Kidney capillary endothelial cell (primary cell): ENCODE data around the gene HOXD3.

Experiments
- DNase-seq: peaks from one replicate; pipeline ENCODE4 v3.0.0-alpha.2; 2018; ENCODE audit warnings: low spot score

The HOXD3 gene

DNA sequence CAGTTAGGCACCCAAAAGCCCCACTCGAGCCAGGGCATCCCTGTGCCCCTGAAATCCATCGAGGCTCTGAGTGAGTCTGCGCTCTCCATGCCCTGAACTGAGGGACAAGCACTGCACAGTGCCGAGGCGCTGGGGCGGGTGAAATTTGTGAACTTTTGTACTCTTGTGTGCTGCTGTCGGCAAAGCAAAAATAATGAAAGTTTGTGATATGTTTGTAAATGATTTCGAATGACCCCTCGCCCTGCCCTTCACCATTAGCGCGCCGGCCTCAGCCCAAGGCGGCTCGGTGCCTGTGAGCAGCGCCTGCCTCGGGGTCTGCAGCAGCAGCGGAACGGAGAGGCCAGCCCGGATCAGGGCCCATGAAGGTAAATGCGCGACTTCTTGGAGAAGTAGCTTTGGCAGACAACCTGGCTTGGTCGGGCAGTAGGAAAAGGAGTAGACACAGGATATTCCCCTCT lies 7.6 kb upstream of the HOXD3 start:
- DNase-seq, result no peak

DNA sequence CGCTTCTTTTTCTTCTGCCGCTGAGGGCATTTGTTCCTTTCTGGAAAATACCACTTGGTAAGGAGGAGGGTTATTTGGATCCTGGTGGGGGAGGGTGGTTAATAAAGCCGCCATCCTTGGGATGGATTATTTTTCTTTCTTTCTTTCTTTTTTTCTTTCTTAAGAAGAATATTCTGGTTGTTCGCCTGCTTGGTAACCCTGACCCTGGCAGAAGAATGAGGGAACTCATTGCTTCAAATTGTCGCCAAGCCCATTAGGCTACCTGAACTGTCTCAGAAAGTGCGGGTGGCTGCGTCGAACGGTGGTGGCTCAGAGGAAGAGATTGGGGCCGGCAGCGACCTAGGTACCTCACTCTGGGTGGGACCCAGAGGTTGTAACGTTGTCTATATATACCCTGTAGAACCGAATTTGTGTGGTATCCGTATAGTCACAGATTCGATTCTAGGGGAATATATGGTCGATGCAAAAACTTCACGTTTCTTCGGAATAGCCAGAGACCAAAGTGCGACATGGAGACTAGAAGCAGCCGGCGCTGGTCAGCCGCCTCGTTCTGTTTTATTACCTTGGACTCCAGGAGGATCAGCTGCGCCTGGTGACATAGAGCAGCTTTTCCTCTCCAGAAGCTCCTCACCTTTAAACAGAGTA lies 7.0 kb upstream of the HOXD3 start:
- DNase-seq, result no peak

DNA sequence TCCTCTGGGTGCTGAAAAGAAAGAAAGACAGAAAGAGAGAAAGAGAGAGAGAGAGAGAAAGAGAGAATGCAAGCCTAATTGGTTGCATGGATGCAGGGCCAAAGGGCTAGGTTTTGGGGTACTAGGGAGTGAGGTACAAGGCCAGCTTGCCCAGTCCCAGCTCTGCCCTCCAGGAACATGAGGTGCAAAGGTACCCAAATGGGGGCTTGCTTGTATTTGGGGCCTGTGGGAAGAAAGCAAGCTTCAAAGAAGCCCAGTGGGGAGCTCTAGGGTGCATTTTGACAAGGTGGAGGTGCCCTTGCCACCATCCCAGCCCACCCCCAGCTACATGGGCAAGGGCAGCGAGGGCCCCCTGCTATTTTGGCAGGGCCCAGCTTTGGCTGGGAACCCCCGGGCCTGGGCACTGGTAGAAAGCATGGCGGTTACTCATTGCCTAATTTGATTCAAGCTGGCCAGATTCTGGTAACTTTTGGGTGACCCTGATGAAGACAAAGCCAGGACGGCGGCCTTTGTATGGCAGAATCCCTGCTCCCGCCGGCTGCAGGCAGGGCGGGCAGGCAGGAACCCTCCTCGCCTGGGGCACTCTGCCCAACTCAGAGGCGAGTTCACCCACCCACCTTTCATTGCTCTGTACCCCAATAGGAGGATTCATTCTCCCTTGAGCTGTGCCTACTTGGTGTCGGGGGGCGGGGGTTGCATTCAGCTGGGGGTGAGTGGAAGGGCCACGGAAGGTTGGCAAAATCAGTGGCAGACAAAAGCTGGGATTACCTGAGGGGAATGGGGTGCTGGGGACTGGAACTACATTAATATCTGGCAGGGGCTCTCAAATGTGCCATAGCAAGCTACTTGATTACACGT lies 6.3 kb upstream of the HOXD3 start:
- DNase-seq, result no peak

DNA sequence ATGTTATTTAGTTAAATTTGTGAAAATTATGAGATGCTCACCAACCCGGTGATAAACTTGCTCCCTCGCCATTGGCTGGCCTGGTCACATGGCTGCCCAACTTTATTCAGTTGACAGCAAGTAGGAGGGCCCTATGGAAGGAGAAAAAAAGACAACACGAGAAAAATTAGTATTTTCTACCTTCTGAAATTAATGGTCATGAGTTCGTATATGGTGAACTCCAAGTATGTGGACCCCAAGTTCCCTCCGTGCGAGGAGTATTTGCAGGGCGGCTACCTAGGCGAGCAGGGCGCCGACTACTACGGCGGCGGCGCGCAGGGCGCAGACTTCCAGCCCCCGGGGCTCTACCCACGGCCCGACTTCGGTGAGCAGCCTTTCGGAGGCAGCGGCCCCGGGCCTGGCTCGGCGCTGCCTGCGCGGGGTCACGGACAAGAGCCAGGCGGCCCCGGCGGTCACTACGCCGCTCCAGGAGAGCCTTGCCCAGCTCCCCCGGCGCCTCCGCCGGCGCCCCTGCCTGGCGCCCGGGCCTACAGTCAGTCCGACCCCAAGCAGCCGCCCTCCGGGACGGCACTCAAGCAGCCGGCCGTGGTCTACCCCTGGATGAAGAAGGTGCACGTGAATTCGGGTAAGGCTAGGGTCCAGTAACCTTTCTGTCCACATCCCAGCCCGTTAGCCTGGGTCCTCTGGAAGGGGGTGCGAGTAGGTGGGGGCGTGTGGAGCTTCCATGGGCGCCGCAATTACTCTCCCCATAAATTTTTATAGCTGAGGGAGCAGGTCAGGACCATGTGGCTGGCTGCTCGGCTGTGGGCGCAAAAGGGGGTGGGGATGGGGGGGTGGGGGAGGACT lies 5.4 kb upstream of the HOXD3 start, which contains the start of gene HOXD4:
TSS of gene HOXD4 (plus strand) at position 109 of the 846 bp plus-strand sequence. CDS start at position 193, 84 bp downstream.
- DNase-seq, result no peak

DNA sequence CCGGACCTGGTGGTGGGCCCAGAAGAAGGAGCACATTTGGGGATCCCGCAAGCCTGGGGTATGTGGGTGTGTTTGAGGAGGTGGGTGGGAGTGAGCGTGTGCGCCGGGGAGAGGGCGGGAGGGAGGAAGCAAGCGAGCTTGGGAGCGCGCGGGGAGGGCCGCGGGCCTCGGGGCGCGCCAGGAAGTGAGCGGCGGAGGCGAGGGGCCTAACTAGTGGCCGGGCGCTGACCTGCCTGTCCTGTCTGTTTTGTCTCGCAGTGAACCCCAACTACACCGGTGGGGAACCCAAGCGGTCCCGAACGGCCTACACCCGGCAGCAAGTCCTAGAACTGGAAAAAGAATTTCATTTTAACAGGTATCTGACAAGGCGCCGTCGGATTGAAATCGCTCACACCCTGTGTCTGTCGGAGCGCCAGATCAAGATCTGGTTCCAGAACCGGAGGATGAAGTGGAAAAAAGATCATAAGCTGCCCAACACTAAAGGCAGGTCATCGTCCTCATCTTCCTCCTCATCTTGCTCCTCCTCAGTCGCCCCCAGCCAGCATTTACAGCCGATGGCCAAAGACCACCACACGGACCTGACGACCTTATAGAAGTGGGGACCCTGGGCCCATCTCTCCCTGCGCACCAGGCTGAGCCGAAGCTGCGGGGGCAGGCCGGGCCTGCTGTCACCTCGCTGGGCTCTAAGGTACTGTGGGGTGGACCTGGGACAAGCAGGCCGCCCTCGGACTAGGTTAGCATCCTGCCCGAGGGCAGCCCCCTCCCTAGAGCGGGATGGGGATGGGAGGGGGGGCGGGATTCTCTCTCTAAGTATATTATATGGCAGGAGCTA lies 4.5 kb upstream of the HOXD3 start:
- DNase-seq, result no peak

DNA sequence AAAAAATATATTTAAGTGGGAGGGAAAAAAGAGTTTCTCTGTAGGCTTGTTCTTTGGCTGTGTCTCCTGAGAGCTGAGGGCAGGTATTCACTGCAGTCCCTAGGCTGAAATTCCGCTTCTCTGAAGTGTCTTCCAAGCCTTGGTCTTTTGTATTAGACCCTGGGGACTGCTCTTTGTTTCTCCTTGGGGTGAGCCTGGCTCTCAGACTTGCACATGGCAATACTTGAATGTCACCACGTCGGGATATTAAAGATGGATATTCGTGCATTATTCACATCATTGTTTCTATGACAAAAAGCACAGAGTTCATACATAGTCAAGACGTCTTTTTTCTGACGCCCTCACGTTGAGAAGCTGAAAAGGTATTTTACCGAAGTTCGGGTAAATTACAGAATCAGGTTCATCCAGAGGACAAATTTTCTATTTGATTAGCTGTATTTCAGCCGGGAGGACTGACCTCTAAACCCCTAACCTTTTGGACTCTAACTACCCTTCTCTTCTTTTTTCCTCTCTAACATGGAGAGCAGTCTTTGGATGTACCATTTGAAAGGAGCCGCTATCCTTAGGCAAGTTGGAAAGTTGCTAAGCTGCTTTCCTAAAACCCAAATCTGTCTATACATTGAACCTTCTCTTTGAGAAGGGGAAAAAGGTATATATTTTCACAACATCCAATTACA lies 2.4 kb upstream of the HOXD3 start:
- no peak for DNase-seq

DNA sequence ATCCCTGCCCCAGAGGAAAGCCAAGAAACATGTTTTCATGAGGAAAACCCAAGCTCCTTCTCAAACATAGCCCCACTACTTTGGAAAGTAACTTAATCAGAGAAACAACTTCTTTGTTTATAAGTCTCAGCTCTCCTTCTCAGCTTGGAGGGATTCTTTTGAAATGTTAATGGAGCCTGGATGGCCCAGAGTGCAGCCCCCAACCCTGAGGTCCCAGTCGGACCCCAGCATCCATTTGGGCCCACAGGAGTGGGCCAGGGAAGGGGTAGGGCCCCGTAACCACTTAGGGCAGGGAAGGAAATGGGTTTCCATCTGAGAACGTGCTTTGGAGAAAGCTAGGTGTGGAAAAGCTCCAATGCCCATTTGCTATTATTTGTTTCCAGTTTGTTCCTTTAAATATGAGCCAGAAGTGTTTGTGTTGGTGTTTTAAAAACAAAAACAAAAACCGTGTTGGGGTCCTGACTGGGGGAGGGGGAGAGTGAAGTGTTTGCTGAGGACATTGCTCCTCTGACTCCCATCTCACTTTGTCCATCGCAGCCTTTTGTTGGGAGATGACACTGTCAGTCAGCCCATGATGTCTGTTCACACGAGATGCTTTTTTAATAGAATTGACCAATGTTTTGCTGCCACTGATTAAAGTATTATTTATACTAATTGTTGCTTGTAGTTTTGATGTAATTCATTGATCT lies 1.6 kb upstream of the HOXD3 start:
- DNase-seq, result no peak

DNA sequence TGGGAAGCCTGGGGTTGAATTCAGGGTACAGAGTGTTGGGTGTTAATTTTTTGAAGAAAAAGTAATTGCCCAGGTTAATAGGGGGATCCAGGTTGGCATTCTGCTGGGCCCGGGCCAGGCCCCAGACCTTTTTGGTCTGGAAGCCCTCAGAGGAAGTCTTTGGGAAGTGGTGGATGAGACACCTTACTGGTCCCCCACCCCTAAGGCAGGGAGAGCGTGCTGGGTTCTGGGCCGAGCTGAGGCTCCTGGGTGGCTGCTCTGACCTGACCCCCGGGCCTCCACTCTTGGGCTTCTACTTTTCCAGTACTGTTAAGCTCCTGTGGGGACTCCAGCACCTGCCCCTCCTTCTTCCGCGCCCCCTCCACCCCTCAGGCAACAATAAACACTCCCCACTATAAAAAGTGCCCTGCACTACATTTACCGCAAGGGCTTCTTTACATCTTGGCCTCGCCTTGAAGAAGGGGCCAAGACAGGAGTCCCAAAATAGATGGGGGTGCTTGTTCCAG lies 753 bp upstream of the HOXD3 start:
- DNase-seq, result no peak

DNA sequence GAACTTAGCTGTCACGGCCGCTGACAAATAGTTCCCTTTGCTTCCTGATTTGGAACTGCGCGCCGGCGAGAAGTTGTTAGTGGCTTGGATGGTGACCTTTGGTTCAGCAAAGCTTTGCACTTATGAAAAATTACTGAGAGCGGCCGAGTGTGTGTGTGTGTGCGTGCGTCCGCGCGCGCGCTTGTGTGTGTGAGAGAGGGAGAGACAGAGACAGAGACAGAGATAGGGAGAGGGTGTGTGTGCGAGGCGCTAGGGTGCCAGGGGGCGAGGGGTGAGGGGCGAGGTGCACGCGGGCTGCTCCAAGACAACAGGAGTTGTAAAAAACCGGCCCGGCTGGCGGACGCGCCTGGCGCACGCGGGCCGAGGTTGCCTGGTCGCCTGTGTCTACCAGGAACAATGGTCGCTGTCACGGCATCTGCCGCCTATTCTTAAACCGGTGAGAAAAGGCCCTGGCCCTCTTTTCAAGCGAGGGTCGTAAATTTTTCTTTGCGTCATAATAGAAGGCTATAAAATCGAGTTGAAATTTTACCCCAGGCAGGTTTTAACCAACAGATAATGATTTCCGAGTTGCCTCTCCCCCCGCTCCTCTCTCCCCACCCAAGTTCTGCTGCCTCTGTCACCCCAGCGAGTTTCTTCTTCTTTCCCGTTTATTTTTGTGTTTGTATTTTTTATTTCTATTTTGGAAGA lies 535 bp downstream of the HOXD3 start:
- peak; percentile 44 for DNase-seq

DNA sequence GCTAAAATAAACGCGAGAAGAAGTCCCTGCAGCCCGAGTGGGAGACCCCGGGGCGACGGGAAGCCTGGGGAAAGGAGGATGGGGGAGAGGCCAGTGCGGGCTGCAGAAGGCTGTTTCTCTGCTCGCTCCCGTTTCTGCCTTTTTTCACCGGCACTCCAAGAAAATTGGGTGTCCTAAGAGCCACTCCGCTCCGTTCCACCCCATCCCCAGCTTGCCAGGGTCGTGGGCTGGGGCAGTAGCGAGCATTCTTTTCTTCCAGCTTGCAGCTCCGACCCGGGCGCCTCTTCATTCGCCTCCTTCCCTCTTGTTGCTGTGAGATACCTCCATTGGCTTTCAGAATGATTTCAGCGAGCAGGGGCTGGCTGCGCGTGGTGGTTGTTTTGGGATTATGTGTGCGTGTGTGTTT lies 1.1 kb downstream of the HOXD3 start:
- no peak for DNase-seq

DNA sequence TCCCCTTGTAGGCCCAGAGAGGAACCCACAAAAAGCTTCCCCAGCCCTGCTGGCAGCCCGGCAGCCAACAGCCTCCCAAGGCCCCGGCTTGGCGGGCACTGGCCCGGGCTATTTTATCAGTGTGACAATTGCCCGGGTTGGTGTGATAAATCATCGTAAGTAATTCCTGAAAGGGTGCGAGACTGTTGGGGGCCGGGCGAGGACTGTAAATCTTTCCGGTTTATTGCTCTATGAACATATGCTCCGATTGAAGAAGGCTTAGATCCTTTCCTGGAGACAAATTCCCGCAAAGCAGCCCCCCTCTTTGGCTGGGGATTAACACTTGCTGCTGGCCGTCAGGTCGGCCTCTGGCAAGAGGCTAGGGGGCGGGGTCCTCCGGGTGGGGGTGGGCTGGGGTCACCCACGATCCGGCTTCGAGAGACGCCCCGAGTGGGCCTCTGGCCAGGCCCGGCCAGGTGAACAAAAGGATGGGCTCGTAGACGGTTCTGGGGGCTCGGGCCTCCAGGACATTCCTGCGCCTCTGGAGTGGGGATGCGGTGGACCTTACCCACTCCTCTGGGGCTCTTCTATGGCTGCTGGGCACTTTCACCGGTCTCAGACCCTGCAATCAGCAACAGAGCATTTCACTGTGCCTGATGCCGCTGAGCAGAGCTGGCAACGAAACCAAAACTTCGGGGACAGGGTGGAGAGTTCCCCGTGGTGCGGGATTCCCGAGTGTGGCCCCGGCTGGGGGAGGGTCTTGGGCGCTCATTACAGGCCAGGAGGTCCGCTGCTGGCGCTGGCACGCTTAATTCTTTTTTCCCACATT lies 2.0 kb downstream of the HOXD3 start:
- no peak for DNase-seq

DNA sequence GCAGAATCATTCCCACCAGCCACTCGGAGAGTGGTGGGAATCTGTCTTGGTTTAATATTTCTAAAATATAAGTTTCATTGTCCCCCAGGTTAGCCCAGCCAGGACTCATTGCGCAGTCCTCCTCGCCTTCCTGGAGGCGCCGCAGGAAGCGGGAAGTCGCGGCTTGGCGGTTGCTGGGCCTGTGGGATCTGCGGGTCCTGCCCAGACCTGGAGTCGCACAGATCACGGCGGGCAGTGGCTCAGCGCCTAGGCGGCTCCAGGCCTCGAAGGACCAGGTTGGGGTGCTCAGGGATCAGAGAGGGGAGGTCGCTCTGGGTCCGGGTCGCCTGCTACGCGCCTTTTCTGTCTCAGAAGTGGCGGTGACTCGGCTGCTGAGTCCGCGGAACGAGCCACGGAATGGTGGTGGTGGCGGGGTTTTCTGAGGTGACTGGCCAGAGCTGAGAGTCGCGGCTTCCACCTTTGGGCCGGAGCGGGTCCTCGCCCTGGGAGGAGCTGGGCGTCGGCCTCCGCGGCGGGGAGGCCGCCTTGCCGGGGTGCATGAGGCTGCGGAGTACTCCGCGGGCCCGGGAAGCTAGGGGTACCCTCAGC lies 2.6 kb downstream of the HOXD3 start:
- DNase-seq, result no peak

DNA sequence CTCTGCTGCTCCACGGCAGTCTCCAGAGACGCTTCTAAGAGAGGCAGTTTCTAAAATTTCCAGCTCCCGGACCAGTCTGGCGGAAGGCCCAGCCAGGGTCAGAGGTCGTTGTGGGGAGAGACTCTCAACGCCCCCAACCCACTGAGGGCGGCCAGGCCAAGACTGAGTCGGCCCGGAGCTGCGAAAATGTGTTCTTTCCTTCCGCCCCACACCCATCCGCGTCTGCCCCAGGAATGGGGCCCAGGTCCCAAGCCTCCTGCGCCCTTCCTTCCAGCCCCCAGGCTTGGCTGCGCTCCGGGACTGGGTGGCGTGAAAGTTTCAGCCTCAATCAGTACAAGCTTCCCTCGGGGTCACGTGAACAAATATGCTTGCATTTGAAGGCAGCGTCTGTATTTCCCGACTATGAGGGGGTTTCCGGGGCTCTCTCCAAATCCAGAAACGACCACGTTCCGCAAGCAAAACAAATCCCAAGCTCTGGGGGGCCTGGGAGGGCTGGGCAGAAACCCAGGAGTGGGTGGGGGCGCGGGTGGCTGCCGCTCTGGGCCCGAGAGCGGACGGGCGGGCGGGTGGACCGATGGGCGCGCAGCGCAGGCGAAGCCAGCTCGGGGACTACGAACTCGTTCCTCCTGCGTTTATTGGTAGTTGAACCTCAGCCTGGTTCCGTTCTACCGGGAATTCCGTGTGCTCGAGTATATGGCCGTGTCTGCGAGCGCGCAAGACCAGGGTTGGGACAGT lies 3.3 kb downstream of the HOXD3 start:
- DNase-seq, result no peak

DNA sequence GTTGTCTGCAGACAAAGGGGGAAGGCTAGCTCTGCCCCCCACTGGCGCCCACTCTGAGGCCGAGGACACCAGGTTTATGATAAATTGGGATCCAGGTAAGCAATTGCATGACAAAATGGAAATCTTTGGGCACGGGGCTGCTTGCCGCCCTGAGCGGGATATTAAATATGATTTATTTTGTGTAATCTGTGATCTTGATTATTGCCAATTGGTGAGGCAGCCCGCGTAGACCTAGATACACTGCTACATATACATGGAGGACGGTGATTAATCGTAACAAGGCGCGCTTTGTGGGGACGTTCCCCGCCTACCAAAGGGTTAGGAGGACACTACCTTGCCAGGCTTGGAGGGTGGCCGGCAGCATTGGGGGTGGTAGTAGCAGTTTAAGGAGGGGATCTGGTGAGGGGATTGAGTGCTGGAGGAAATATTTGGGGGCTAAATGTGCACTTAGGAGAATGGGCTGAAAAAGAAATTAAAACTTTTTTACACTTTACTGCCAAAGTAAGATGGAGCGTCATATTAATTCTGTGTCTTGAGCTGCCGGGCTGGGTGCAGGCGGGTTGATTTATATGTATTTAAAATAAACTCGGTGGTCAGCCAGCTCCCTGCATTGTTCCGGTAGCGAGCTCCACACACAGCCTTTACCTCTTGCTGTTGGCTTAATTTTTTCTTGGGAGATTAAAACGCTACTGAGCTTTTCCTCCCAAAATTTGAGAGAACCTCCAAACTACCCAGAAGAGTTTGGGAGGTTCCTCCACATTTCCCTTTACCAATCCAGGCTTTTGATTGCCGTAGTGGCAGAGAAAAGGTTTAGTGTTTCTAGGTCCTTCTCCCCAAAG lies 4.1 kb downstream of the HOXD3 start:
- DNase-seq, result no peak

DNA sequence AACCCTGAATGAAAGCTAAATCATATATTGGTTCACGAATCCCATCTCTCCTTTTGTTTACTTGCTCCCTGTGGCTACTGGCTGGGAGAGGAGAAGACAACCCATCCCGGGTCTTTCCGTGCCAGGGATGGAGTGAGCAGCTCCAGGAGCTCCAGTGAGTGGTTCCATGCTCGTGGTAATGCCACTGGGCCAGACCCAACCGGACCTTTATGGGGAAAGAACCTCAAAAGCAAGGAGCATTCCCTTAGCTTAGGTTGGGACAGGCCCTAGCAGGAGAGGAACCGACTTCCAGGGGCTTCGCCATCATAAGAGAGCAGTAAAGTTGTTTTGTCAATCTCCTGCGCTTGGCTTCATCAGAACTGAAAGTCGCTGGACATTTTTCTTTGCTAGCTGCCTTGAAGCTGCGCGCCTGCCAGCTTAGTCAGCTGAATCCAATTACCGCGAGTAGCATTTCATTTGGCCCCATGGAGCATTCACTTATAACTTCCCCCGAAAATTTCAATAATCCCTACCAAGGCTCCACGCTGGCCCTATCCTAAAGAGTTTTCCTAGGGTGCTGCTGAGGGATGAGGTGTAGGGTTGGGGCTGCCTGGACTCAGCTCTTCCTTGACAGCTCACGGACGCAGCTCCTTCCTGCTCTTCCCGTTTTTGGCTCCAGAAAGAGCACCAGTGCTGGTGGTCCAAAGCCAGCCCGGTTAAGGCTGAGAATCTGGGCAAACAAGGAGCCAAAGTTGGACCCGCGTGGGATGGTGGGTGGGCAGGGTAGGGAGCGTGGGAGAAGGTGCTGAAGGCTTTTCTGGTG lies 4.9 kb downstream of the HOXD3 start:
- no peak for DNase-seq
